ENCODE data around the gene FYN.

DNA sequence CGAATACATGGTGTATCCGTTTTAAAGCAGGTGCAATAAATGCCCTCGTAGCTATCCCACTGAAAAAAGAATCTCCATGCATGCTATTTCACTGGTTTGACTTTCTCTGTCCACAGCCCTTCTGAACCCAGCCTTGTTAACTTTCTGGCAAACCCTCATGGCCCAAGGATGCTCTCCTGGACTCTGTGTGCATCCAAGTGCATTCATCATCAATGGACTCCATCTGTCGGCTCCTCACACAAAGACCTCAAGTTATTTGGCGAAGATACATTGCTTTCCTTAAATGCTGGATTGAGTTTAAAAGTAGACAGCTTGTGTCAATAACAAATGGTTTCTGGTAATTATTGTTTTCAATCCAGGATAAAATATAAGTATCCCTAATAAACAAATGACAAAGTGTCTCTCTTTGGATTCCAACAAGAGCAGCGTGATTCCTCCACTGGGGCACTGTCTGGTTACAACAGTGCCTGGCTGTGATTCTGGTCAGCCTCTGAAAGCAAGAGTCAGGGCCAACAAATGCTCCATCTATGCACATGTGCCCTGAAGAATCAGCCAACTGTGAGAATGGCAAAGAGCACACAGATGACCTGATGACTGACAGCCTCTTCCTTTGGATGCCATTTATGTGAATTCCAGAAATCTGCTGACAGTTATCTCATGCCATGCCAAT is 55.7 kb downstream of the FYN start:
- TF ChIP-seq ZNF383 (CRISPR knock-in tag; IDR thresholded peaks at IDR 0.05; ENCODE audit: borderline replicate concordance) = no peak
- TF ChIP-seq, protein P1, sequence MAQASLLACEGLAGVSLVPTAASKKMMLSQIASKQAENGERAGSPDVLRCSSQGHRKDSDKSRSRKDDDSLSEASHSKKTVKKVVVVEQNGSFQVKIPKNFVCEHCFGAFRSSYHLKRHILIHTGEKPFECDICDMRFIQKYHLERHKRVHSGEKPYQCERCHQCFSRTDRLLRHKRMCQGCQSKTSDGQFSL (CRISPR knock-in tag; IDR thresholded peaks at IDR 0.05) = no peak
- TF ChIP-seq ATF7 (IDR thresholded peaks at IDR 0.05) = no peak
- no peak for TF ChIP-seq ATF7 (CRISPR knock-in tag; IDR thresholded peaks at IDR 0.05)
- TF ChIP-seq, protein P2, sequence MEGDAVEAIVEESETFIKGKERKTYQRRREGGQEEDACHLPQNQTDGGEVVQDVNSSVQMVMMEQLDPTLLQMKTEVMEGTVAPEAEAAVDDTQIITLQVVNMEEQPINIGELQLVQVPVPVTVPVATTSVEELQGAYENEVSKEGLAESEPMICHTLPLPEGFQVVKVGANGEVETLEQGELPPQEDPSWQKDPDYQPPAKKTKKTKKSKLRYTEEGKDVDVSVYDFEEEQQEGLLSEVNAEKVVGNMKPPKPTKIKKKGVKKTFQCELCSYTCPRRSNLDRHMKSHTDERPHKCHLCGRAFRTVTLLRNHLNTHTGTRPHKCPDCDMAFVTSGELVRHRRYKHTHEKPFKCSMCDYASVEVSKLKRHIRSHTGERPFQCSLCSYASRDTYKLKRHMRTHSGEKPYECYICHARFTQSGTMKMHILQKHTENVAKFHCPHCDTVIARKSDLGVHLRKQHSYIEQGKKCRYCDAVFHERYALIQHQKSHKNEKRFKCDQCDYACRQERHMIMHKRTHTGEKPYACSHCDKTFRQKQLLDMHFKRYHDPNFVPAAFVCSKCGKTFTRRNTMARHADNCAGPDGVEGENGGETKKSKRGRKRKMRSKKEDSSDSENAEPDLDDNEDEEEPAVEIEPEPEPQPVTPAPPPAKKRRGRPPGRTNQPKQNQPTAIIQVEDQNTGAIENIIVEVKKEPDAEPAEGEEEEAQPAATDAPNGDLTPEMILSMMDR (CRISPR knock-in tag; IDR thresholded peaks at IDR 0.05) = no peak
- no peak for TF ChIP-seq CBX5 (CRISPR knock-in tag; IDR thresholded peaks at IDR 0.05; ENCODE audit: borderline replicate concordance)
- TF ChIP-seq MAZ (IDR thresholded peaks at IDR 0.05; ENCODE audit: borderline replicate concordance, low read depth, low read length) = no peak
- TF ChIP-seq MAZ (CRISPR knock-in tag; IDR thresholded peaks at IDR 0.05; ENCODE audit: low read depth) = no peak
- no peak for TF ChIP-seq MIER2 (CRISPR knock-in tag; IDR thresholded peaks at IDR 0.05)
- no peak for TF ChIP-seq ZNF761 (CRISPR knock-in tag; conservative IDR thresholded peaks at IDR 0.05)
- no peak for TF ChIP-seq ZNF747 (CRISPR knock-in tag; IDR thresholded peaks at IDR 0.05; ENCODE audit: borderline replicate concordance)
- no peak for TF ChIP-seq EP300 (IDR thresholded peaks at IDR 0.05; ENCODE audit: low read depth in 2 of 2, low read length in 2 of 2)
- no peak for TF ChIP-seq EP300 (CRISPR knock-in tag; IDR thresholded peaks at IDR 0.05; ENCODE audit: borderline replicate concordance)

Measured in HepG2 (cell line).